Left lung (tissue), 10 donors: ENCODE measurements around the gene TXNDC5. TPM values are rescaled to one million over a fixed set of nuclear protein-coding genes. Genes with fewer than 3 reads are reported as not detected.

Source experiments
- ATAC-seq: fragments of 200-7000 bp; cut with Tn5 transposase; one replicate; pipeline ENCODE4 v1.9.1; 2020; ENCODE audit warnings: moderate library complexity
- DNase-seq, 4 donors: peaks; one replicate each; pipeline ENCODE4 v3.0.0-alpha.2; 2013 to 2020
- H3K27ac ChIP-seq, 2 donors: fragments of 200-600 bp; sonication (generic) in 1 of 2; one replicate each; pipeline versions ENCODE4 v1.5.0 to v1.8.0; 2020 to 2021
- H3K27me3 ChIP-seq, 2 donors: fragments of 200-600 bp; sonication (generic) in 1 of 2; one replicate each; pipeline versions ENCODE4 v1.5.0 to v1.8.0; 2020 to 2021
- H3K36me3 ChIP-seq, 2 donors: fragments of 200-600 bp; sonication (generic) in 1 of 2; one replicate each; pipeline versions ENCODE4 v1.5.0 to v1.8.0; 2020 to 2021
- H3K4me1 ChIP-seq, 2 donors: fragments of 200-600 bp; one replicate each; pipeline ENCODE4 v1.8.0; 2021
- H3K4me3 ChIP-seq, 2 donors: fragments of 200-600 bp; sonication (generic) in 1 of 2; one replicate each; pipeline versions ENCODE4 v1.5.0 to v1.8.0; 2020 to 2021; ENCODE audit warnings: mild to moderate bottlenecking in 1 of 2
- H3K9me3 ChIP-seq, 2 donors: fragments of 200-600 bp; sonication (generic) in 1 of 2; one replicate each; pipeline versions ENCODE4 v1.5.0 to v1.8.0; 2020 to 2021
- intact Hi-C, 2 donors: fragments of 100-400 bp; cut with DNase I; formaldehyde crosslinking; loops; one replicate each; pipeline versions ENCODE4 v1.11.2 to v1.14.2; 2022
- polyA plus RNA-seq, 6 donors: library from polyadenylated mRNA; unstranded; fragments of 120-200 nt; gene quantifications; one replicate each; pipeline ENCODE4 v1.2.1, GENCODE V29; 2013; ENCODE audit not compliant: insufficient read length in 6 of 6
- total RNA-seq, 2 donors: library from RNA; stranded (reverse); fragmentation: NEBNext Ultra II Directional; extraction: Animal tissue kit (Norgen Biotek cat#: 25700); gene quantifications; one replicate each; pipeline ENCODE4 v1.2.1, GENCODE V29; 2021
- TF ChIP-seq, protein P1 (sequence below), 2 donors: fragments of 200-600 bp; sonication (generic) in 1 of 2; IDR thresholded peaks; one replicate each; pipeline versions ENCODE4 v1.5.0 to v1.8.0; 2021; ENCODE audit warnings: antibody characterized with exemption in 2 of 2
- donor health status: DM: no; HTN: yes; CAD: no.
- donor health status: DM: no; HTN: no; CAD: no.

The TXNDC5 gene
- total and polyA plus RNA-seq, 8 donors: 93.2 to 224 (median 115) TPM

DNA sequence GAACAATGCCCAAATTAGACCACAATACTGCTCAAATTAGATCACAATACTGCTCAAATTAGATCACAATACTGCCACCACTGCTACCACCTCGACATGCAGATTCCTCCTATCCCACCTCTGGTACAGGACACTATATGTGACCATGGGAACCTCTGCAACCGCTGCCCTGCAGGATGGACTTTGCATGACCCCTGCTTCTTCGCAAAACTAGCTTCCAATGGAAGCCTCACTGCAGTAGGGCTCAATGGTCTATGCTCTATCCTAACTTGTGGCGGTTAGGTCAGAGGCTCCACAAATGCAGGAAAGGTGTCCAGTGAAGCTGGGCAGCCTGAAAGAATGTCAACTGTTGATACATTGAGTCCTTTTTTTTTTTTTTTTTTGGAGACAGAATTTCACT, 7.8 kb upstream of the TXNDC5 start:
- TF ChIP-seq, protein P1, sequence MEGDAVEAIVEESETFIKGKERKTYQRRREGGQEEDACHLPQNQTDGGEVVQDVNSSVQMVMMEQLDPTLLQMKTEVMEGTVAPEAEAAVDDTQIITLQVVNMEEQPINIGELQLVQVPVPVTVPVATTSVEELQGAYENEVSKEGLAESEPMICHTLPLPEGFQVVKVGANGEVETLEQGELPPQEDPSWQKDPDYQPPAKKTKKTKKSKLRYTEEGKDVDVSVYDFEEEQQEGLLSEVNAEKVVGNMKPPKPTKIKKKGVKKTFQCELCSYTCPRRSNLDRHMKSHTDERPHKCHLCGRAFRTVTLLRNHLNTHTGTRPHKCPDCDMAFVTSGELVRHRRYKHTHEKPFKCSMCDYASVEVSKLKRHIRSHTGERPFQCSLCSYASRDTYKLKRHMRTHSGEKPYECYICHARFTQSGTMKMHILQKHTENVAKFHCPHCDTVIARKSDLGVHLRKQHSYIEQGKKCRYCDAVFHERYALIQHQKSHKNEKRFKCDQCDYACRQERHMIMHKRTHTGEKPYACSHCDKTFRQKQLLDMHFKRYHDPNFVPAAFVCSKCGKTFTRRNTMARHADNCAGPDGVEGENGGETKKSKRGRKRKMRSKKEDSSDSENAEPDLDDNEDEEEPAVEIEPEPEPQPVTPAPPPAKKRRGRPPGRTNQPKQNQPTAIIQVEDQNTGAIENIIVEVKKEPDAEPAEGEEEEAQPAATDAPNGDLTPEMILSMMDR (IDR thresholded peaks at IDR 0.05): no peak
- H3K4me3 ChIP-seq: no peak overlapping the region
- no peak overlapping the region for H3K27ac ChIP-seq
- H3K4me1 ChIP-seq: no peaks in the 10 kb centered on the region
- DNase-seq: no peak
- H3K9me3 ChIP-seq: no peaks in the 10 kb centered on the region
- no peaks in the 10 kb centered on the region for H3K36me3 ChIP-seq
- ATAC-seq: no peak
- H3K27me3 ChIP-seq: no peaks in the 10 kb centered on the region
- intact Hi-C loops: loop anchor here in 1 of 2 donors (10.0 kb wide), 1 partner anchor 76 kb away; no protein-coding TSS in a partner anchor

DNA sequence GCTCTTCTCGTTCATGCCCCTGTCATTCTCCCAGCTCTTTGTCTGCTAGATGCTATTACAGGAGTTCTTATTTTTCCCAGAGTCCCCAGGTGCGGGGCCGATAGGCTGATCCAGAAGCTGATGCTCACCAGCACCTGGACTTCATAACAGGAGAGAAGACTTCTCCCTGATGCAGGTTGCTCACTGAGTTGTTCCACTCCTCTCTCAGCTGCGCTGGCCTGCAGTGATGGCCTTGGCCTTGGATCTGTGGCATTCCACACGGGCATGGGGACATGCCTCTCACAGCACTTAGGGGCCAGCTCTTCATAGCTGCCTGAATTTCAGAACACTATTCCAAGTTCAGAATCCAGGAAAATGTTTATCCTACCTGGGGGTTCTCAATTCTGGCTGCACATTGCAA, 7.1 kb upstream of the TXNDC5 start:
- no peak overlapping the region for H3K27ac ChIP-seq
- H3K4me1 ChIP-seq: no peaks in the 10 kb centered on the region
- no peaks in the 10 kb centered on the region for H3K27me3 ChIP-seq
- no peaks in the 10 kb centered on the region for H3K36me3 ChIP-seq
- ATAC-seq: no peak
- no peaks in the 10 kb centered on the region for H3K9me3 ChIP-seq
- no peak for DNase-seq
- intact Hi-C loops: loop anchor here in 1 of 2 donors (10.0 kb wide), 1 partner anchor 77 kb away; no protein-coding TSS in a partner anchor
- TF ChIP-seq, protein P1 (IDR thresholded peaks at IDR 0.05): no peak
- no peak overlapping the region for H3K4me3 ChIP-seq

DNA sequence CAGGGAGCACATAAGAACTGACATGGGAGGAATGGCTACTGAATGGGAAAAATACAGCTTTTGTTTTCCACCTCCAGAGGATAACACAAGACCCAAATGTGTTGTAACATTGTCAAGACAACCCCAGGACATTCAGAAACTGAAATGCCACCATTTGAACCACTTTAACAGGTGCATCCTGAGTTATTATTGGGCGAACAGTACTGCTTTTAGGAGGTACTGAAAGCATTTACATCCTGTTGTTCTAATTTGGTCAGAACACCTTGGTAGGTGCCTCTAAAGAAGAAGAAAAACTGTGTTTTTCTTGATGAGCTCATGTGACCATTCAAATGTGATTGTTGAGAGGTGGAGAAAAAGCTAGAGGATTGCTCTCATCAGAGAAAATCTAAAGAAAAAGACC, 6.4 kb upstream of the TXNDC5 start:
- no peaks in the 10 kb centered on the region for H3K4me1 ChIP-seq
- intact Hi-C loops: loop anchor here in 1 of 2 donors (10.0 kb wide), 1 partner anchor 78 kb away; no protein-coding TSS in a partner anchor
- no peak overlapping the region for H3K4me3 ChIP-seq
- H3K27me3 ChIP-seq: no peaks in the 10 kb centered on the region
- H3K36me3 ChIP-seq: no peaks in the 10 kb centered on the region
- DNase-seq (no peak), ATAC-seq (no peak)
- H3K27ac ChIP-seq: no peak overlapping the region
- TF ChIP-seq, protein P1 (IDR thresholded peaks at IDR 0.05): no peak
- no peaks in the 10 kb centered on the region for H3K9me3 ChIP-seq

DNA sequence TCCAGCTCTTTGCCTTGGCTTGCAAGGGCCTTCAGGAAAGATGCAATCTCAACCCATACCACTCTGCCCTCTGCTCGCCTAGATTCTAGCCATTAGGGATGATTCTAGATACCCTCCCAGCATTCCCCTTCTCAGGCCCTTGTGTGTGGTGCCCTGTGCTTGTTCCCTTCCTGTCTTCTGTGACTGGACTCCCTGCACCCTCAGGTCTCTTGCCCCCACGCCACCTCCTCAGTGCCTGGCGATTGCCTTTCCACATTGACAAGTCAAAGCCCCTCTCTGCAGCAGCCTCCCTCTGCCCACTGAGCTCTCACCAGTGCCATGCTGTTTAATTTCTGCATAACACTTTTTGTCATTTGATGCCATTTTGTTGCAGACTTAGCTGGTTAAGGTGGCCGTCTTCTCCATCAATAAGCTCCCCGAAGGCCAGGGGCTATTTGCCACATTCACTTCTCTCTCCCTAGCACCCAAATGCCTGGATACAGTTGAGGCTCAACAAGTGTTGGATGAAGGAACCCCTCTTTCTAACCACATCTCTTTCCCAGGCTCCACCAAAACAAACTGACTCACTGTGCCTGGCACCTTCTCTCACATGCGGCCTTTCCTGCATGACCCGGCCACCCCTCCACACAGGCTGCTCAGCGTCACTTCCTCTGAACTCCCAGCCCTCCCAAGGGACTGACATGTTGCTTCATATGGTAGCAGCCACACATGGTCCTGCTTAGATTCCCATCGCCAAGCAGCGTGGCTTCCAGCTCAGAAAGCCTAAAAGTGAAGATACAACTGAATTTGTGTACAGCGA, 4.6 kb upstream of the TXNDC5 start:
- no peak for DNase-seq
- H3K27me3 ChIP-seq: peaks cover 0 to 8% of the 10 kb centered on the region in 2 donors
- no peak for ATAC-seq
- intact Hi-C loops: loop anchor here in 1 of 2 donors (10.0 kb wide), 1 partner anchor 80 kb away; no protein-coding TSS in a partner anchor
- H3K9me3 ChIP-seq: no peaks in the 10 kb centered on the region
- H3K4me1 ChIP-seq: peaks cover 0 to 3% of the 10 kb centered on the region in 2 donors
- TF ChIP-seq, protein P1 (IDR thresholded peaks at IDR 0.05): no peak
- no peak overlapping the region for H3K4me3 ChIP-seq
- no peak overlapping the region for H3K27ac ChIP-seq
- H3K36me3 ChIP-seq: no peaks in the 10 kb centered on the region

DNA sequence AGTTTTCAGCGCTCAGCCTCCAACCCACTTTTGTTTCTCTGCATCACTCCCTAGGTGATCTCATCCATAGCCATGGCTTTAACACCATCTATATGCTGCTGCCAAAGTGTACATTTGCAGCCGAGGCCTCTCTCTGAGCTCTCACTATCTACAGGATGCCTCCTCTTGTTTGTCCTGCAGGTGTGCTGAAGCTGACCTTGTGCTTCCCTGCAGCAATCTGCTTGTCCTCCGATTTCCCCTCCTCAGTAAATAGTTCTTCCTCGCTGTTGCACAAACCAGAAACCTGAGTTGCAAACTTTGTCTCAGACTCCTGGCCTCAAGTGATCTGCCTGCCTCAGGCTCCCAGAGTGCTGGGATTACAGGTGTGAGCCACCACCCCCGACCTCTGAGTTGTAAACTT, 3.7 kb upstream of the TXNDC5 start:
- Histone ChIP-seq H3K36me3 (no peaks in the 10 kb centered on the region), H3K27me3 (peaks cover 0 to 8% of the 10 kb centered on the region in 2 donors), H3K4me1 (peaks cover 1 to 8% of the 10 kb centered on the region in 2 donors), H3K4me3 (no peak overlapping the region), H3K9me3 (no peaks in the 10 kb centered on the region), H3K27ac (no peak overlapping the region)
- TF ChIP-seq, protein P1 (IDR thresholded peaks at IDR 0.05): no peak
- ATAC-seq: no peak
- intact Hi-C loops: loop anchor here in 1 of 2 donors (10.0 kb wide), 1 partner anchor 80 kb away; no protein-coding TSS in a partner anchor
- no peak for DNase-seq
